SK-N-SH (cell line): ENCODE measurements around the gene ADAM33. TPM values are rescaled to one million over a fixed set of nuclear protein-coding genes. Genes with fewer than 3 reads are reported as not detected.

Experiments used
- CTCF ChIA-PET: fragments of 300-600, 350-600 bp; formaldehyde crosslinking; extraction: SDS; loops from one replicate; lab custom pipeline; 2021; lab: Yijun Ruan, JAX
- POLR2A ChIA-PET: fragments of 350-600 bp; sonication (Branson Sonifier 250); formaldehyde crosslinking; extraction: SDS; loops from one replicate; lab custom pipeline; 2020; ENCODE audit warnings: antibody characterized with exemption, inconsistent platforms; lab: Yijun Ruan, JAX
- DNase-seq: peaks from one replicate; pipeline ENCODE4 v3.0.0; 2012
- H2AFZ ChIP-seq: fragments of 200-600 bp; sonication (generic); 2 replicates; pipeline ENCODE4 v1.8.1; 2016; ENCODE audit warnings: antibody characterized with exemption, mild to moderate bottlenecking, low read depth
- H3F3A ChIP-seq: fragments of 200-600 bp; sonication (generic); replicated peaks from 2 replicates; pipeline ENCODE3; 2016; ENCODE audit warnings: antibody characterized with exemption, mild to moderate bottlenecking; ENCODE audit not compliant: insufficient read depth
- H3K27ac ChIP-seq, 2 experiments: fragments of 200-500 bp in 1 of 2; fragments of 200-600 bp in 1 of 2; sonication (Bioruptor generic) in 1 of 2; sonication (generic), shearing (Covaris generic) in 1 of 2; 2 replicates each; pipeline versions ENCODE4 v1.5.1 to v1.6.1; 2014 to 2016; ENCODE audit warnings: low read depth in 2 of 2, inconsistent platforms in 1 of 2, low read length in 1 of 2, mild to moderate bottlenecking in 1 of 2, mixed read lengths in 1 of 2
- H3K27me3 ChIP-seq: fragments of 200-600 bp; sonication (generic), shearing (Covaris generic); 2 replicates; pipeline ENCODE4 v1.6.1; 2016; ENCODE audit warnings: mixed run types; ENCODE audit not compliant: insufficient read depth
- H3K36me3 ChIP-seq, 2 experiments: fragments of 200-500 bp in 1 of 2; fragments of 200-600 bp in 1 of 2; sonication (Bioruptor generic) in 1 of 2; sonication (generic) in 1 of 2; replicated peaks in 1 of 2; 2 replicates each; pipeline versions ENCODE3 to v1.5.1; 2014 to 2016; ENCODE audit warnings: low read length in 1 of 2, mild to moderate bottlenecking in 1 of 2; ENCODE audit not compliant: insufficient read depth in 2 of 2, control insufficient read depth in 1 of 2
- H3K4me1 ChIP-seq, 2 experiments: fragments of 200-500 bp in 1 of 2; fragments of 200-600 bp in 1 of 2; sonication (Bioruptor generic) in 1 of 2; sonication (generic), shearing (Covaris generic) in 1 of 2; 2 replicates each; pipeline versions ENCODE4 v1.5.1 to v1.6.1; 2014 to 2016; ENCODE audit warnings: low read depth in 1 of 2, low read length in 1 of 2, mixed run types in 1 of 2; ENCODE audit not compliant: insufficient read depth in 2 of 2, control insufficient read depth in 1 of 2
- H3K4me2 ChIP-seq: fragments of 200-600 bp; sonication (generic), shearing (Covaris generic); 2 replicates; pipeline ENCODE4 v1.6.1; 2017; ENCODE audit warnings: mixed run types
- H3K4me3 ChIP-seq, 2 experiments: fragments of 200-500 bp in 1 of 2; fragments of 200-600 bp in 1 of 2; sonication (Bioruptor generic) in 1 of 2; sonication (generic), shearing (Covaris generic) in 1 of 2; 2 replicates each; pipeline versions ENCODE4 v1.5.1 to v1.8.1; 2014 to 2016; ENCODE audit warnings: low read depth in 2 of 2, inconsistent platforms in 1 of 2, low read length in 1 of 2, mild to moderate bottlenecking in 1 of 2, mixed read lengths in 1 of 2, moderate library complexity in 1 of 2
- H3K79me2 ChIP-seq: fragments of 200-600 bp; sonication (generic); 2 replicates; pipeline ENCODE4 v1.8.1; 2017; ENCODE audit warnings: mild to moderate bottlenecking; ENCODE audit not compliant: insufficient read depth
- H3K9ac ChIP-seq: fragments of 200-600 bp; sonication (generic); 2 replicates; pipeline ENCODE4 v1.6.1; 2017; ENCODE audit warnings: mixed run types
- H3K9me2 ChIP-seq: fragments of 200-600 bp; sonication (generic); 2 replicates; pipeline ENCODE4 v1.6.1; 2017; ENCODE audit warnings: mixed run types
- H3K9me3 ChIP-seq: fragments of 200-600 bp; sonication (generic); 2 replicates; pipeline ENCODE4 v1.6.1; 2017; ENCODE audit warnings: mixed run types, mild to moderate bottlenecking, moderate library complexity
- H4K20me1 ChIP-seq: fragments of 200-600 bp; sonication (generic); 2 replicates; pipeline ENCODE4 v1.6.1; 2017; ENCODE audit warnings: mild to moderate bottlenecking, mixed run types; ENCODE audit not compliant: insufficient read depth
- CTCF ChIP-seq: fragments of 200-600 bp; sonication (generic); IDR thresholded peaks from 2 replicates; pipeline ENCODE4 v1.6.1; 2017; ENCODE audit warnings: antibody characterized with exemption, mild to moderate bottlenecking, moderate library complexity
- FOSL2 ChIP-seq: IDR thresholded peaks from 2 replicates; pipeline ENCODE4 v1.4.0; 2012; ENCODE audit warnings: low read depth, mild to moderate bottlenecking, moderate library complexity, borderline replicate concordance
- TCF12 ChIP-seq: IDR thresholded peaks from 2 replicates; pipeline ENCODE4 v1.4.0; 2012
- TEAD4 ChIP-seq: IDR thresholded peaks from 2 replicates; pipeline ENCODE4 v1.4.0; 2012; ENCODE audit warnings: mild to moderate bottlenecking, borderline replicate concordance; ENCODE audit not compliant: insufficient read depth
- WGBS: methylation state at CpG from one replicate; pipeline ENCODE4 v1.1.6; 2017; ENCODE audit warnings: low lambda C conversion rate; 5-methylcytosine and 5-hydroxymethylcytosine counted together
- polyA plus RNA-seq, 3 experiments: library from polyadenylated mRNA; depleted of rRNA; stranded (reverse); fragments of >200 nt; gene quantifications; 2 replicates each; pipeline ENCODE4 v1.2.3, GENCODE V29; 2012

ADAM33 gene
- polyA plus RNA-seq, 1 of the 3 experiments (the other 2 are of a cell fraction), result 4.8 TPM

GRCh38 chr20:3671986-3672546, 9.7 kb downstream of the ADAM33 start:
- peaks cover 3% of the 10 kb centered on the region in 2 experiments; a peak in 2 of 4 replicates for H3K4me1 ChIP-seq
- WGBS, result 31% methylated on average over 9 of the region's 23 CpGs

GRCh38 chr20:3670945-3671344, 10.9 kb downstream of the ADAM33 start:
- Histone ChIP-seq H3F3A (no peaks in the 10 kb centered on the region), H3K4me3 (no peak overlapping the region), H2AFZ (no peak overlapping the region), H3K9me3 (no peaks in the 10 kb centered on the region), H3K27ac (no peak overlapping the region), H3K36me3 (no peaks in the 10 kb centered on the region), H3K27me3 (peaks cover 44% of the 10 kb centered on the region), H4K20me1 (no peaks in the 10 kb centered on the region), H3K9ac (no peak overlapping the region), H3K4me1 (peaks cover 0 to 6% of the 10 kb centered on the region in 2 experiments; a peak in 1 of 4 replicates), H3K4me2 (no peak overlapping the region), H3K79me2 (no peaks in the 10 kb centered on the region), H3K9me2 (no peaks in the 10 kb centered on the region)
- DNase-seq, result no peak
- 91% methylated on average over 7 of the region's 10 CpGs for WGBS
- TF ChIP-seq CTCF (no peak), TEAD4 (no peak)
- CTCF ChIA-PET, result interaction anchor here (1.0 to 18.7 kb wide), 10 partner anchors 8 to 148 kb away, joined by 3 to 301 read pairs (median 4); partner anchors contain the start of genes ADISSP, SIGLEC1 and SPEF1
- POLR2A ChIA-PET, result no interaction called here

More at GRCh38 chr20:3671986-3672546, 9.7 kb downstream of the ADAM33 start:
- no peak overlapping the region for H3K9ac ChIP-seq
- no peak overlapping the region for H3K27ac ChIP-seq
- no peaks in the 10 kb centered on the region for H3K9me2 ChIP-seq
- peaks cover 49% of the 10 kb centered on the region for H3K27me3 ChIP-seq
- H3K36me3 ChIP-seq, result no peaks in the 10 kb centered on the region
- H2AFZ ChIP-seq, result no peak overlapping the region
- CTCF ChIA-PET, result interaction anchor here (1.0 to 18.7 kb wide), 12 partner anchors 9 to 148 kb away, joined by 3 to 301 read pairs (median 5); partner anchors contain the start of genes ADISSP, AP5S1, GFRA4 and SIGLEC1
- TF ChIP-seq FOSL2, result no peak
- TF ChIP-seq, all 33 proteins: peak for 0
- H3F3A ChIP-seq, result peaks cover 2% of the 10 kb centered on the region
- no peaks in the 10 kb centered on the region for H4K20me1 ChIP-seq
- H3K4me3 ChIP-seq, result no peak overlapping the region; a peak in 1 of 4 replicates
- no peaks in the 10 kb centered on the region for H3K79me2 ChIP-seq
- H3K4me2 ChIP-seq, result no peak overlapping the region; the same call in 1 of the 2 replicates
- no peaks in the 10 kb centered on the region for H3K9me3 ChIP-seq
- POLR2A ChIA-PET, result no interaction called here
- peak; percentile 24 for DNase-seq

GRCh38 chr20:3670511-3670910, 11.3 kb downstream of the ADAM33 start:
- peaks cover 39% of the 10 kb centered on the region for H3K27me3 ChIP-seq
- no peak overlapping the region for H3K27ac ChIP-seq
- H3K36me3 ChIP-seq, result no peaks in the 10 kb centered on the region
- H3K4me2 ChIP-seq, result no peak overlapping the region
- no peak overlapping the region for H2AFZ ChIP-seq
- H3K4me3 ChIP-seq, result no peak overlapping the region
- H4K20me1 ChIP-seq, result no peaks in the 10 kb centered on the region
- 53% methylated on average over 4 of the region's 6 CpGs for WGBS
- H3K4me1 ChIP-seq, result peaks cover 0 to 7% of the 10 kb centered on the region in 2 experiments; a peak in 1 of 4 replicates
- H3K9ac ChIP-seq, result no peak overlapping the region
- no peaks in the 10 kb centered on the region for H3K79me2 ChIP-seq
- ChIA-PET CTCF (interaction anchor here (1.3 to 18.7 kb wide), 6 partner anchors 8 to 149 kb away, joined by 4 to 301 read pairs (median 6); partner anchors contain the start of genes ADISSP and SIGLEC1), POLR2A (no interaction called here)
- H3F3A ChIP-seq, result no peaks in the 10 kb centered on the region
- no peaks in the 10 kb centered on the region for H3K9me3 ChIP-seq
- no peaks in the 10 kb centered on the region for H3K9me2 ChIP-seq
- TF ChIP-seq CTCF (peak; percentile 49), TCF12 (no peak)
- DNase-seq, result peak; percentile 57
